HCT116 (cell line): ENCODE data around the gene GTF3C1. TPM values are rescaled to one million over a fixed set of nuclear protein-coding genes. Genes with fewer than 3 reads are reported as not detected.

ENCODE experiments used
- ATAC-seq: fragments of 200-7000 bp; cut with Tn5 transposase; 2 replicates; pipeline ENCODE4 v1.9.1; 2020; ENCODE audit warnings: mild to moderate bottlenecking, moderate library complexity
- BruUV-seq: library from RNA; stranded (reverse); fragments of 400-500 nt; replicated peaks from 2 replicates; lab custom pipeline; 2021; lab: Mats Ljungman, UMichigan
- CTCF ChIA-PET: fragments of 300-600 bp; sonication (Branson Sonifier 250); formaldehyde crosslinking; loops from one replicate; lab custom pipeline; 2021; ENCODE audit warnings: antibody characterized with exemption; lab: Charles Lee
- POLR2A ChIA-PET: fragments of 300-600, 350-600 bp; sonication (Branson Sonifier 250); formaldehyde crosslinking; loops from one replicate; lab custom pipeline; 2021; ENCODE audit warnings: antibody characterized with exemption; lab: Charles Lee
- RAD21 ChIA-PET, 2 experiments: fragments of 300-600 bp; sonication (Branson Sonifier 250); formaldehyde crosslinking; loops; one replicate each; lab custom pipeline; 2023; ENCODE audit warnings: low total read pairs in 2 of 2; ENCODE audit not compliant: uncharacterized antibody in 2 of 2, unreplicated experiment in 2 of 2, low non-redundant PET in 1 of 2; lab: Charles Lee
- DNase-seq: peaks from one replicate; pipeline ENCODE4 v3.0.0-alpha.2; 2010; ENCODE audit warnings: low read depth, low spot score
- H2AFZ ChIP-seq: fragments of 200-600 bp; shearing (Covaris generic), sonication (generic); 2 replicates; pipeline ENCODE4 v1.6.1; 2017; ENCODE audit warnings: low read depth, mixed run types, mixed read lengths, antibody characterized with exemption, low read length; ENCODE audit not compliant: poor library complexity, severe bottlenecking
- H3K27ac ChIP-seq: 2 replicates; pipeline ENCODE4 v1.5.1; 2012; ENCODE audit warnings: low read depth, low read length
- H3K27me3 ChIP-seq: fragments of 200-600 bp; sonication (generic); 2 replicates; pipeline ENCODE4 v1.6.1; 2016; ENCODE audit warnings: mixed run types, low read length, mixed read lengths; ENCODE audit not compliant: insufficient read depth
- H3K36me3 ChIP-seq, 2 experiments: fragments of 200-500 bp in 1 of 2; fragments of 200-600 bp in 1 of 2; sonication (Bioruptor generic) in 1 of 2; sonication (generic) in 1 of 2; 2 replicates each; pipeline versions ENCODE4 v1.5.1 to v1.6.1; 2014 to 2016; ENCODE audit warnings: low read length in 2 of 2, inconsistent platforms in 1 of 2, mixed read lengths in 1 of 2, mixed run types in 1 of 2; ENCODE audit not compliant: insufficient read depth in 2 of 2, control insufficient read depth in 1 of 2
- H3K4me1 ChIP-seq, 2 experiments: fragments of 200-600 bp in 1 of 2; sonication (generic) in 1 of 2; 2 replicates each; pipeline versions ENCODE4 v1.5.1 to v1.6.1; 2012 to 2017; ENCODE audit warnings: low read length in 2 of 2, inconsistent platforms in 1 of 2, mild to moderate bottlenecking in 1 of 2, mixed read lengths in 1 of 2, mixed run types in 1 of 2, moderate library complexity in 1 of 2; ENCODE audit not compliant: insufficient read depth in 2 of 2, control insufficient read depth in 1 of 2
- H3K4me2 ChIP-seq: fragments of 200-600 bp; sonication (generic); 2 replicates; pipeline ENCODE4 v1.6.1; 2017; ENCODE audit warnings: mixed run types, low read length, mixed read lengths
- H3K4me3 ChIP-seq, 2 experiments: fragments of 200-600 bp in 1 of 2; sonication (generic) in 1 of 2; replicated peaks in 1 of 2; 2 replicates each; pipeline ENCODE4 v1.5.1; 2011 to 2016; ENCODE audit warnings: low read length in 2 of 2, control low read depth in 1 of 2, low read depth in 1 of 2, mild to moderate bottlenecking in 1 of 2, mixed read lengths in 1 of 2, mixed run types in 1 of 2
- H3K79me2 ChIP-seq: fragments of 200-600 bp; sonication (generic); 2 replicates; pipeline ENCODE4 v1.6.1; 2017; ENCODE audit warnings: mild to moderate bottlenecking, mixed run types, low read length, moderate library complexity, mixed read lengths; ENCODE audit not compliant: insufficient read depth
- H3K9ac ChIP-seq: fragments of 200-600 bp; sonication (generic); 2 replicates; pipeline ENCODE4 v1.6.1; 2016; ENCODE audit warnings: low read length, mixed read lengths
- H3K9me2 ChIP-seq: fragments of 200-600 bp; sonication (generic), shearing (Covaris generic); 2 replicates; pipeline ENCODE4 v1.6.1; 2017; ENCODE audit warnings: mixed run types, mild to moderate bottlenecking, moderate library complexity; ENCODE audit not compliant: insufficient read depth
- H3K9me3 ChIP-seq, 2 experiments: fragments of 200-500 bp in 1 of 2; fragments of 200-600 bp in 1 of 2; sonication (Bioruptor generic) in 1 of 2; sonication (generic) in 1 of 2; 2 replicates each; pipeline ENCODE4 v1.6.1; 2014 to 2017; ENCODE audit warnings: low read length in 2 of 2, mixed read lengths in 2 of 2, inconsistent platforms in 1 of 2, low read depth in 1 of 2, mild to moderate bottlenecking in 1 of 2, mixed run types in 1 of 2, moderate library complexity in 1 of 2; ENCODE audit not compliant: control insufficient read depth in 1 of 2, insufficient read depth in 1 of 2
- H4K20me1 ChIP-seq: fragments of 200-600 bp; sonication (generic), shearing (Covaris generic); 2 replicates; pipeline ENCODE4 v1.6.1; 2017; ENCODE audit warnings: mixed run types, mild to moderate bottlenecking, moderate library complexity; ENCODE audit not compliant: insufficient read depth
- CBX3 ChIP-seq: IDR thresholded peaks from 2 replicates; pipeline ENCODE4 v1.6.1; 2012; ENCODE audit warnings: low read depth
- CTCF ChIP-seq, 3 experiments: fragments of 200-600 bp in 1 of 3; sonication (generic) in 1 of 3; IDR thresholded peaks in 2 of 3; conservative IDR thresholded peaks in 1 of 3; 2 replicates each; pipeline ENCODE4 v1.5.1; 2012 to 2017; ENCODE audit warnings: low read depth in 2 of 3, low read length in 2 of 3, antibody characterized with exemption in 1 of 3, borderline replicate concordance in 1 of 3, control low read depth in 1 of 3, mild to moderate bottlenecking in 1 of 3, mixed read lengths in 1 of 3, mixed run types in 1 of 3, moderate library complexity in 1 of 3; ENCODE audit not compliant: insufficient read depth in 1 of 3
- EZH2phosphoT487 ChIP-seq: fragments of 200-600 bp; IDR thresholded peaks from 2 replicates; pipeline ENCODE4 v1.6.1; 2018; ENCODE audit warnings: antibody characterized with exemption, borderline replicate concordance
- FOSL1 ChIP-seq: IDR thresholded peaks from 2 replicates; pipeline ENCODE4 v1.6.1; 2012; ENCODE audit warnings: low read depth
- JUND ChIP-seq: IDR thresholded peaks from 2 replicates; pipeline ENCODE4 v1.6.1; 2012
- MAX ChIP-seq: IDR thresholded peaks from 2 replicates; pipeline ENCODE4 v1.6.1; 2012
- ZFX ChIP-seq: fragments of 450-650 bp; IDR thresholded peaks from 2 replicates; pipeline ENCODE4 v1.6.1; 2017
- intact Hi-C: fragments of 100-400 bp; cut with micrococcal nuclease; formaldehyde crosslinking; loops from 2 replicates; pipeline ENCODE4 v1.10.0; 2022
- total RNA-seq: library from RNA; stranded (reverse); gene quantifications from one replicate; pipeline ENCODE4 v1.2.1, GENCODE V29; 2021; ENCODE audit not compliant: unreplicated experiment

Gene GTF3C1
- total RNA-seq, 1 experiment from 2014 or later: 97.5 TPM

- RAD21 ChIA-PET: no interaction called here
Measured at GRCh38 chr16:27550582-27550920, 838 bp upstream of the GTF3C1 start.

More at GRCh38 chr16:27550582-27550920, 838 bp upstream of the GTF3C1 start:
- Histone ChIP-seq H3K79me2 (peaks cover 59% of the 10 kb centered on the region), H3K27ac (peak overlapping the region; percentile 39; the same call in 1 of the 2 replicates), H3K27me3 (no peaks in the 10 kb centered on the region), H3K4me3 (peak overlapping the region; percentile 91 to 100), H3K9me2 (no peaks in the 10 kb centered on the region), H3K36me3 (peaks cover 0 to 5% of the 10 kb centered on the region in 2 experiments; a peak in 2 of 4 replicates), H3K9ac (peak overlapping the region; percentile 85), H4K20me1 (no peaks in the 10 kb centered on the region), H3K4me1 (peaks cover 11 to 30% of the 10 kb centered on the region in 2 experiments; a peak in 3 of 4 replicates), H3K9me3 (no peaks in the 10 kb centered on the region), H2AFZ (no peak overlapping the region), H3K4me2 (peak overlapping the region; percentile 76)
- ChIA-PET CTCF (interaction anchor here (1.1 to 1.5 kb wide), 2 partner anchors 35 to 317 kb away, joined by 6 read pairs; no protein-coding TSS in a partner anchor), POLR2A (interaction anchor here (1.3 to 1.6 kb wide), 2 partner anchors 17 to 19 kb away, joined by 3 to 6 read pairs; no protein-coding TSS in a partner anchor)
- DNase-seq: no peak
- TSS peak; percentile 86 for BruUV-seq
- intact Hi-C loops: no loop called here
- ATAC-seq: no peak
- TF ChIP-seq CBX3: no peak
- TF ChIP-seq JUND: no peak
- TF ChIP-seq EZH2phosphoT487: no peak
- TF ChIP-seq FOSL1: no peak
- TF ChIP-seq MAX: no peak
- TF ChIP-seq CTCF (IDR thresholded peaks at IDR 0.05 in 2 of 3, conservative IDR thresholded peaks at IDR 0.05 in 1 of 3; ENCODE audit: borderline replicate concordance in 1 of 3, insufficient read depth in 1 of 3, low read depth in 2 of 3, low read length in 2 of 3): no peak
- TF ChIP-seq ZFX: no peak
